K562 (cell line): Measurements from ENCODE around the gene ANKRD33. TPM values are rescaled to one million over a fixed set of nuclear protein-coding genes. Genes with fewer than 3 reads are reported as not detected.

Experiments used
- ZNF318 ChIP-seq, 2 experiments: fragments of 450-650 bp; IDR thresholded peaks; 2 replicates each; pipeline ENCODE4 v1.6.1; 2016; ENCODE audit warnings: mild to moderate bottlenecking in 2 of 2, borderline replicate concordance in 1 of 2, low read depth in 1 of 2, moderate library complexity in 1 of 2
- polyA plus RNA-seq, 8 experiments: library from polyadenylated mRNA; depleted of rRNA in 4 of 8; stranded (reverse) in 5 of 8; unstranded in 3 of 8; fragments of >200 nt; fragmentation: Nextera tagmentation in 2 of 8; fragmentation: Illumina TruSeq in 1 of 8; extraction: Ambion mirVana in 2 of 8; extraction: Trizol in 1 of 8; gene quantifications; 2 replicates each; pipeline versions ENCODE4 v1.2.1 to v1.2.3, GENCODE V29; 2011 to 2014; ENCODE audit warnings: inconsistent platforms in 1 of 8, missing spikeins in 1 of 8
- total RNA-seq, 7 experiments: library from RNA; depleted of rRNA in 6 of 7; stranded (reverse); fragments of >200 nt in 6 of 7; fragmentation: Illumina TruSeq in 2 of 7; extraction: Trizol in 2 of 7; gene quantifications; 2 replicates each; pipeline versions ENCODE4 v1.2.1 to v1.2.3, GENCODE V29; 2011 to 2021; ENCODE audit warnings: low replicate concordance in 1 of 7

The ANKRD33 gene
- total and polyA plus RNA-seq, 9 of the 15 experiments (the other 6 are each of a cell fraction or from before 2014, with no cell fraction given) = 0.04 to 0.11 (median 0.07) TPM; not detected in 4

- TF ChIP-seq ZNF318 (IDR thresholded peaks at IDR 0.05; ENCODE audit: borderline replicate concordance in 1 of 2, low read depth in 1 of 2) = 0 out of 4 replicates have a peak, but pooled peaks of 1 of the 2 experiments have one; percentile 32
These were observed 2.4 kb upstream of the ANKRD33 start (continued) for GRCh38 chr12:51885294-51886020.
